Activated T-cell treated with anti-CD3 and anti-CD28 coated beads for 4 hours (primary cell): Measurements from ENCODE around the gene LRRC7.

Source experiments
- DNase-seq: peaks from one replicate; pipeline ENCODE4 v3.0.0-alpha.2; 2020

The LRRC7 gene

DNA sequence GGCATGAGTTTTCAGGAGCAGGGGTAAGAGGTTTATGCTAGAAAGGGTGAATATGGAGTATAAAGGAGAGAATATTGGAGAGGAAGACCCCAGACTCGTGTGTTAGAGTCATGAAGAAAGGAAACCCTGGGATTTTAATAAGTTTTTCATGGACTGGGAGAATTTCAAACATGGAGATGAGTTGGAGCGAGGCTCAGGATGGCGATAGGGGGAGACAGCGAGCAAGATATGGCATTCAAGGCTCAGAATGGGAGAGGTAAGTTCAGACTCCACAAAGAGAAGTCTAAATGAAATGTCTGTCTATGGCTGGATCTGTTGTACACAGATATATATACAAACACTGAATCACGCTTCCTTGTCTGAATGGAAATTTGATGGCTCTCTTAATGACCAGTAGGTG, 545.1 kb downstream of the LRRC7 start:
- no peak for DNase-seq

DNA sequence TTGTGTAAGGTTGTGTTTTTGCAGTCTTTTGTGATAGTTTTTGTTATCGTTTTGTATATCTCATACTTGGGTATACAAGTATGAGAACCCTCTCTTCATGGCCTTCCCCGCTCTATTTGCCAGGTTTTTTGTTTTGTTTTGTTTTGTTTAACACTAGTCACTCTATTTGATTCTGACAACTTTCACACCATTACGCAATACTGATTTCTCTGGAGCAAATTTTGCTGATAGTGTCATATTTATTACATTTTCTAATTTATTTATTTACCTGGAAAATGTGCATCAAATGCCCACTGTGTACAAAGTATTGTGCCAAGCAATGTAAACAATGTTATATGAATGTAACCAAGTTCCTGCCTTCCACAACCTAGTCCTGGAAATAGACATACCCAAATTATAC, 547.6 kb downstream of the LRRC7 start:
- DNase-seq, result no peak

DNA sequence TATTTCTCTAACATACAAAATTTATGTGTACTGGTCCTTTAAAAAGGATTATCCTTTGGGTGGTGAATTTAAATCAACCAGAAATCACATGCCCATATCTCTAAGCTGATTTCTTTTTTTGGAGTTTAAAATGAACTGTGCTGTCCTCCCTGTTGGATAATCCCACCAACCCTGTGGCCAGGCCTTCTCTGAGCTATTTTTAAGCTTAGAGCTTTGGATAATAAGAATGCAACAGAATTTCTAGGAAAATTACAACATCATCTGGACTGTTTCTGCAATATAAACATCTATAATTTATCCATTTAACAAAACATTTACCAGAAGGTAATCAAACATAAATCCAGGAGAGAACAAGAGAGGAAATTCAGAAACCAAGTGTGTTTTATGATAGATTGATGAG, 549.3 kb downstream of the LRRC7 start:
- DNase-seq, result no peak

DNA sequence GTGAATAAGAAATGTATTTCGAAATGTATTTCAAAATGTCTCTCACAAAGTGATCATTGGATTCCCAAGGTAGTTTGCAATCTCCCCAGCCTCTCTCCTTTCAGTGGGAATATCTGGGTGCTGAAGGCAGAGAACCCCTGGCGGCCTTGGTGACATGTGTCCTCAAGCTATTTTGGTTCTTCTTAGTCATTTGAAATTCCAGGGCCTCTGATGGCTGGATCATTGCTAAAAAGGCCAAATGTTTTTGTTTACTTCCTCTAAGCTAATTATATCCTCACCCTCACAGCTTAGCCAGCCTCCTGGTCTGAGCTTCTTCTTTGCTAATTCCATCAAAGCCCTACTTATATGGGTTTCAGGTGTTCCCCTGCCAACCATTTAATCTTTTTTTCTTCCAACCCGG, 566.4 kb downstream of the LRRC7 start:
- no peak for DNase-seq

DNA sequence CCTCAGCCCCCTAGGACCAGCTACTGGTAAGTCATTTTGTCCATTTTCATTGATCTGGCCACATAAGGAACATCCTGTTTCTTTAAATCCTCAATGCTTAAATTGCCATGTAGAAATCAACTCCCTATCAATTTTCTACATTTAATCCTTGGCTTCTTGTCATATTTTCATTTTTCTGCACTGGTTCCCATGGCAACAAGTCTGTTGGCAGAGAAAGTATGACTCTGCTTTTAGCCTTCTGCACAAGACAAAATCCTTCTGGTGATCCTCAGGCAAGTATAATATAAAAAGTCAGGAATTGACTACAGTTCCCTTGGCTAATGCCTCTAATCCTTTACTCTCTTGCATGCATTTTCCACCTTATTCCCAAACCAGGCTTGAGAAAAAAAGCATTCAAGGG, 572.6 kb downstream of the LRRC7 start:
- DNase-seq, result no peak

DNA sequence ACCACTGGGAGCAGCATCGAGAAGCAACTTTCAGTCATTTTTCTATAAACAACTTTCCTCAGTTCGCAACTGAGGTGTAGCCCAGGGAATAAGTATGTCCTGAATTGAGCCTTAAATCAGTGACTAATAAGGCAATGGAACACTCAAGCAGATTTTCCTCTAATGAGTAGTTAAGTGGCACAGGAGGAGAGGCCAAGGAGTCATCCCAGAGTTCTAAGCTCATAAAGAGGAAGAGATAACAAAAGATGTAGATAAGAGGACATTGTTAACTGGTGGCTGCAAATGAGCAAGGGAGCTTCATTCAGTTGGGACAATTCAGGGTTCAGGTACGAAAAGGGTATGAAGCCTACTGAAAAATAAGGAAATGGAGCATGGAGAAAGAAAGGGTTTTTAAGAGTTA, 573.2 kb downstream of the LRRC7 start:
- DNase-seq, result no peak

DNA sequence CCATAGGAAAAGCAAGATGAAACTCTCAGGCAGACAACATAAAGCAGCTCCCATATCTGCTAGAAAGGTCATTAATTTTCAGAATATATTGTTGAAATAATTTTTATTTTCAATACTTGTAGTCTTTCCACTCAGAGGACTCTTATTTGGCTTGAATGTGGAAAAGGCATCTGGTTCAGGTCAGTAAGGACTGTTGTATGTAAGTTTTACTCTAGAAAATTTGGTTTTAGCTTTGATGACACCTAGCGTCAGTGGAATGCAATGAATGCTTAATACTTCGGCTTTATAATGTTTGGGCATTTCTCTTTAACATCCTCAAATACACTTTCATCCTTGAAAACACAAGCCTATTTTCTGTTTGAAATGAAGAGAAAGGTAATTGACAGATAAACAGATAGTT, 574.4 kb downstream of the LRRC7 start:
- DNase-seq, result no peak

DNA sequence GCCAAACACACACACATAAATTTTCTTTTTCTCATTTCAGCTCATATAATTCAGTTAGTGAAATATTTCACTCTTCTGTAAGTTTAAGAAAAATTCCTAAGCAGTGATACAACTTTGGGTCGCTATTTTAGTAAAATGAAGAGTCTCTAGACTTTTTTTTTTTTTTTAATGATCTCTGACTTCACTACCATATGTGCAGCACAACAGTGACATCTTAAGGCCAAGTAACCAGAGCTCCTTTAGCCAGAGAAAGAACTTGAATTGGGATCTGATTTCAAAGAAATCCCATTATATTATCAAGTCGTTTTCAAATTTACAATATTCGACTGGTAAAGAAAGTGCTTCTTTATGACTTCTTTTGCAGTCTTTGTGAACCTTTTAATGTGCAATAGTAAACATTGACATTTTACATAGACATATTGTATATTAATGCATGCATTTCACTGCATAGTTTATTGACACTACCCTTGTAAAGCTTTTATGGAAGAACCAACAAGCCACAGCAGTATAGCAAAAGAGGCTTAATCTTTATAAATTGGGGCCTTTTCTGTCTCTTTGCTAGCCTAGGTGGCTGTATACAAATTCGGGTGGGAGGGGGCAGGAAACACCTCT, 575.4 kb downstream of the LRRC7 start:
- no peak for DNase-seq

DNA sequence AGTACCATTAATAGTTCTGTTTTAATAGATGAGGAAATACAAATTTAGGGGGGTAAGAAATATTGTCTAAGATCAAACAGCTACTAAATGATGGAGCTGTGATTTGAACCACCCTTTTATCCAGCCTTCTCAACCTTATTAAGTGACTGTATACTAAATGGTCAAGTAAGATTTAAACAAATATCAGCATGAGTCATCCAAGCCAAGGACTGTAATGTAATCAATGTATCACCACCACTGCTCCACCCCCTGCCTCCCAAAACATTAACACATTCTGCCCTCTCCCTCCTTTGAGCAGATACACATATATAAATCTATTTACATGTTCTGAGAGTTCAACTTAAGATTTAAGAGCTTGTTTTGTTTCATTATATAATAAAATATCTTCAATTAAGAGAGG, 578.8 kb downstream of the LRRC7 start:
- DNase-seq, result no peak

DNA sequence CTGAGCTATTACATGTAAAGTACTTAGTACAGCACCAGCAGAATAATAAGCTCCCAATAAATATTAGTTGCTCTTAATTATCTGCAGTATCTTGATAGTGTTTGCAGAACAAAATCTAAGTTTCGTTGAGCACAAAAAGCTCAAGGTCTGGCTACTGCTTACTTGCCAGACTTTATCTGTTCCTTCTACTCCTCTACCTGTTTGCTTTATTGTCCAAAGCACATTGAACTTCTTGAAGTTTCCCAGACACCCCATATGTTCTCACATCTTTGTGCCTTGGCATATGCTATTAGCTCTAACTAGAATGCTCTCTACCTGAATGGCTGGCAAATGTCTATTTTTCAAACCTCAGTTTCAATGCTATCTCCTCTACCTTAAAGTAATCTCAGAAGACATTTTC, 582.7 kb downstream of the LRRC7 start:
- DNase-seq, result no peak

DNA sequence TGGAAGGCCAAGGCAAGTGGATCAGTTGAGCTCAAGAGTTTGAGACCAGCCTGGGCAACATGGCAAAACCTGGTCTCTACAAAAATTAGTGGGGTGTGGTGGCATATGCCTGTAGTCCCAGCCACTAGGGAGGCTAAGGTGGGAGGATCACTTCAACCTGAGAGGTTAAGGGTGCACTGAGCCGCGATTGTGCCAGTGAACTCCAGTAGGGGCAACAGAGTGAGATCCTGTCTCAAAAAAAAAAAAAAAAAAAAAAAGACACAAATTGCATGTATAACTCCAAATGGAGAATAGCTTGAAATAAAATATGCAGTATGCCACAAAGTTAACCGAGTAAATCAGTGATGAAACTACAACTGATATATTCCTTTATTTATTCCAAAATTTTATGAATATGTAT, 586.0 kb downstream of the LRRC7 start:
- no peak for DNase-seq

DNA sequence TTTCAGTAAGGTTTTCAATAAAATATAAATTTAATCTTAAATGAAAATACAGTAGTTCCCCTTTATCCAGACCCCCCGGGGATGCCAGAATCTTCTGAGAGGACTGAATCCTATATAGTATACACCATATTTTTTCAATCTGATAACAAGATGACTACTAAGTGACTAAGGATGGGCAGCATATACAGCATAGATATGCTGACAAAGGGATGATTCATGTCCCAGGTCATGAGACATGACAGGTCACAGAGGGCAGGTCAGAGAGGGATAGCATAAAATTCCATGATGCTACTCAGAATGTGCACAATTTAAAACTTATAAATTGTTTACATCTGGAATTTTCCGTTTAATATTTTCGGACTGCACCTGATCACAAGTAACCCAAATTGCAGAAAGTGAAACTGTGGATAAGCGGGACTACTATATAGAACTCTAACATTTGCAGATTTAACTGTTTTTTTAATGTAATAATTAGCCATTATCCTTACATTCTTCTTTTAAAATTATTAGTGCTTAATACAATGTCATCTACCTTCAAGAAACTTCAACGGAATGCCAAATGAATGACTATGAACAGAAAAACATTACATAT, 588.9 kb downstream of the LRRC7 start:
- no peak for DNase-seq

DNA sequence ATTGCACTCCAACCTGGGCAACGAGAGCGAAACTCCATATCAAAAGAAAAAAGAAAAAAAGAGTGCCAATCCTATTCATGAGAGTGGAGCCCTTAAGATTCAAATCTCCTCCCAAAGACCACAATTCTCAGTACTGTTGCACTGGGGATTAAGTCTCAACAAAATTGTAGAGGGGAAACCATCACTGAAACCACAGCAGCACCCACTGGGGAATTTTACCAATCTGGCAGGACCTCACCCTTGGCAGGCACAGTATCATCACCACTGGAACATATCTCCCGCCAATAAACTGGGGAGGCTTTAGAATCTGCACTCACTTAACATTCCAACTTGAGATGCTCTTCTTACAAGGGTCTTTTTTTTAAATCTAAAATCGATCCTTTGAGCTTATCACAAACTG, 596.6 kb downstream of the LRRC7 start:
- no peak for DNase-seq

DNA sequence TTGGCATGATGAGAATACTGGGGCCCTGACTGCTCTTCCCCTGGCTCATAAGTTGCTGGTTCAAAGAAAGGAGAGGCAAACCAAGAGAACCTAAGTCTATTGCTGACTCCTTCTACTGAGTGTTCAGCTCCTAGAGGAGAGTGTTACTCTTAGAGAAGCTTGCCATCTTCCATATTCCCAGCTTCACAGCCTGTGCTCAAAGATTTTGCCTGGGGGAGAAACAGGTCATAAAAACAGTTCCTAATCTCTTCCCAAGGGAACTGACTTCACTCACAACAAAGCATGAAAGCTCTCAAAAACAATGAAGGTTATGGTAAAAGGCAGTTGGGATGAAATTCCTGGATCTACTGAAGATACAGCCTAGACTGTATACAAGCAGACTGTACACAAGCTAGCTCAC, 600.6 kb downstream of the LRRC7 start:
- DNase-seq, result no peak

DNA sequence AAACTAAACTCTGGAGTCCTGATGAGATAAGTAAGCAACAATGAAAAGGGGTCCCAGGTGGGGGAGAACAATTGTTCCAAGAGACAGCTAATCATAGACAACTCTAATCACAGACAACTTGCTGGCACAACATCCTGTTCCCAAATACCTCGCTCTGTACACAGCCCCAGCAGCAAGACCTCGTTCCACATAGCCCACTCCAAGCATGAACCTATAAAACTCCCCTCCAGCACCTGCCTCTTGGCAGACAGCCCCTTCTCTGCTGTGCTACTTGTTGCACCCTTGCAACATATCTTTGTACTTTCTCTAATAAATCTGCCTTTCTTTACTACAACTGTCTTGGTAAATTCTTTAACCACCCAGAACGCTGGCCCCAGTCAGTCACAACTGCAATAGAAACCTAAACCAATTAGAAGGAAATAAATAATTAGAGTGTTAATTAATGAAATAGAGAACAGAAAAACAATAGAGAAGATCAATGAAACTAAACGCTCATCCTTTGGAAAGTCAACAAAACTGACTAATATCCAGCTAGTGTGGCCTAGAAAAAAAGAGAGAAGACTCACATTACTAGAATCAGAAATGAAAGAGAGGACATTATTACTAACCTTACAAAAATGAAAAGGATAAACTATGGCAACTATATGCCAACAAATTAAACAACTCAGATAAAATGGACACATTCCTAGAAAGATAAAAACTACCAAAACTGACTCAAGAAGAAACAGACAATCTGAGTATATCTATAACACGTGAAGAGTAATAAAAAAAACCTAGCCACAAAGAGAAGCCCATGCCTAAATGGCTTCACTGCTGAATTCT, 601.5 kb downstream of the LRRC7 start:
- DNase-seq, result no peak

DNA sequence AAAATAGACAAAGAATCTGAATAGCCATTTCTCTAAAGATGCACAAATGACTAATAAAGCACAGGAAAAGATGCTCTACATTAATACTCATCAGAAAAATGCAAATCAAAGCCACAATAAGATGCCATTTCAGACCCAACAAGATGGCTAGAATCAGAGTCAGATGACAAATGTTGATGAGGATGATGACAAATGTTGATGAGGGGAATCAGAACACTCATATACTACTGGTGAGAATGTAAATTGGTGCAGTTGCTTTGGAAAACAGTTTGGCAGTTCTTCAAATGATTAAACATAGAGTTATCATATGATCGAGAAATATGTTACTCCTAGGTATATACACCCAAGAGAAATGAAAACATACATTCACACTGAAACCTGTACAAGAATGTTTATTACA, 603.8 kb downstream of the LRRC7 start:
- no peak for DNase-seq
